AG04450 (cell line): ENCODE data around the gene TSR3. TPM values are rescaled to one million over a fixed set of nuclear protein-coding genes. Genes with fewer than 3 reads are reported as not detected.

Source experiments
- CTCF ChIA-PET: fragments of 300-600, 350-600 bp; formaldehyde crosslinking; extraction: SDS; loops from one replicate; lab custom pipeline; 2022; ENCODE audit warnings: antibody characterized with exemption, inconsistent platforms; lab: Charles Lee
- POLR2A ChIA-PET: fragments of 350-600 bp; formaldehyde crosslinking; extraction: SDS; loops from one replicate; lab custom pipeline; 2021; ENCODE audit warnings: antibody characterized with exemption, inconsistent platforms; lab: Yijun Ruan, JAX
- DNase-seq: peaks from one replicate; pipeline ENCODE4 v3.0.0-alpha.2; 2011; ENCODE audit warnings: low read depth, low spot score
- H3K27ac ChIP-seq: one replicate; pipeline ENCODE4 v1.5.1; 2012; ENCODE audit warnings: low read depth, low read length, control low read depth
- H3K27me3 ChIP-seq: one replicate; pipeline ENCODE4 v1.6.0; 2012; ENCODE audit warnings: low read length; ENCODE audit not compliant: control insufficient read depth, insufficient read depth
- H3K4me3 ChIP-seq: 2 replicates; pipeline ENCODE4 v1.5.1; 2011; ENCODE audit warnings: mild to moderate bottlenecking, low read depth, low read length, control low read depth
- H3K9me3 ChIP-seq: 2 replicates; pipeline ENCODE4 v1.5.1; 2012; ENCODE audit warnings: low read length; ENCODE audit not compliant: control insufficient read depth, insufficient read depth
- polyA plus RNA-seq: library from polyadenylated mRNA; depleted of rRNA; stranded (reverse); fragments of >200 nt; gene quantifications from 2 replicates; pipeline ENCODE4 v1.2.3, GENCODE V29; 2011
- TF ChIP-seq, protein P1 (sequence below): IDR thresholded peaks from 2 replicates; pipeline ENCODE4 v1.5.1; 2011; ENCODE audit warnings: low read depth, low read length, control low read depth, inconsistent platforms

TSR3 gene
- polyA plus RNA-seq, 1 experiment, result 34.4 TPM

DNA sequence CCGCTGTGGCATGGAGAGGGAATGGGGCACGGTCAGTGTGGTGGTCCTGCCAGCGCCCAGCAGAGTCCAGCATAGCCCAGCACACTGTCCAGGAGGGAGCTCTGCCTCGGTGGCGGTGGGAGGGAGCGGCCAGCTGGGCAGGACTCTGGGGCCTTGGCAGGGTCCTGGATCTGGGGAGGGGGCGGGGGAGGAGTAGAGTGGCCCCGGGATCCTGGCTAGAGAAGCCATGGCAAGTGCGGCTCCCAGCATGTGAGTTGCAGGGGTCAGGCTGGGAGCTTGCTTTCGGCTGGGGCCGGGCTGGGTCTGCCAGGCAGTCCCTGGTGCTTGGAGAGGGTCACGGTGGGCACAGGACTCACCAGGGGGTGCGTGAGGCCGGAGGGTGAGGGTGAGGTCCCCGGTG lies 3.9 kb upstream of the TSR3 start:
- POLR2A ChIA-PET, result no interaction called here

DNA sequence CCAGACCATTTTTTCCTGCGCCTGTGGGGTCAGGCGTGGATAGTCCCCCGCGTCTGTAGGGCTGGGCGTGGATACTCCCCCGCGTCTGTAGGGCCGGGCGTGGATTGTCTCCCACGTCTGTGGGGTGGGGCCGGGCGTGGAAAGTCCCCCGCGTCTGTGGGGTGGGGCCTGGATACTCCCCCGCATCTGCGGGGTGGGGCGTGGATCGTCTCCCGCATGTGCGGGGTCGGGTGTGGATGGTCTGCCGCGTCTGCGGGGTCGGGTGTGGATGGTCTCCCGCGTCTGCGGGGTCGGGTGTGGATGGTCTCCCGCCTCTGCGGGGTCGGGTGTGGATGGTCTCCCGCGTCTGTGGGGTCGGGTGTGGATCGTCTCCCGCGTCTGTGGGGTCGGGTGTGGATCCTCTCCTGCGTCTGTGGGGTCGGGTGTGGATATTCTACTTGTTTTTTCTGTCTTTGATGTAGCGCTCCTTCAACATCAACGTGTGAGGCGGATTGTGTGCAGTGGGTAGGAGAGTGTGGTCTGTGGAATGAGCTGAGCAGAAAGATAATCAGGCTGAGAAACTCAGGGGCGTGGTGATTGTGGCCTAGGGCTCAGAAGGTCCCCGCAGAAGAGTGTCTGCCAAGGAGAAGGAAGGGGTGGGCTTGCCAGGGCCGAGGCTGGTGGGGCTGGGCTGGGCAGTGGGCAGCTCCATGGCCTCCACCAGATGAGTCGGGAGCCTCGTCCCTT lies 3.3 kb upstream of the TSR3 start:
- ChIA-PET POLR2A (no interaction called here), CTCF (interaction anchor here (0.6 kb wide), 1 partner anchor 54 kb away, joined by 5 read pairs; no protein-coding TSS in a partner anchor)
- H3K4me3 ChIP-seq, result no peak overlapping the region
- no peak overlapping the region for H3K27ac ChIP-seq
- TF ChIP-seq, protein P1, sequence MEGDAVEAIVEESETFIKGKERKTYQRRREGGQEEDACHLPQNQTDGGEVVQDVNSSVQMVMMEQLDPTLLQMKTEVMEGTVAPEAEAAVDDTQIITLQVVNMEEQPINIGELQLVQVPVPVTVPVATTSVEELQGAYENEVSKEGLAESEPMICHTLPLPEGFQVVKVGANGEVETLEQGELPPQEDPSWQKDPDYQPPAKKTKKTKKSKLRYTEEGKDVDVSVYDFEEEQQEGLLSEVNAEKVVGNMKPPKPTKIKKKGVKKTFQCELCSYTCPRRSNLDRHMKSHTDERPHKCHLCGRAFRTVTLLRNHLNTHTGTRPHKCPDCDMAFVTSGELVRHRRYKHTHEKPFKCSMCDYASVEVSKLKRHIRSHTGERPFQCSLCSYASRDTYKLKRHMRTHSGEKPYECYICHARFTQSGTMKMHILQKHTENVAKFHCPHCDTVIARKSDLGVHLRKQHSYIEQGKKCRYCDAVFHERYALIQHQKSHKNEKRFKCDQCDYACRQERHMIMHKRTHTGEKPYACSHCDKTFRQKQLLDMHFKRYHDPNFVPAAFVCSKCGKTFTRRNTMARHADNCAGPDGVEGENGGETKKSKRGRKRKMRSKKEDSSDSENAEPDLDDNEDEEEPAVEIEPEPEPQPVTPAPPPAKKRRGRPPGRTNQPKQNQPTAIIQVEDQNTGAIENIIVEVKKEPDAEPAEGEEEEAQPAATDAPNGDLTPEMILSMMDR, result no peak
- DNase-seq, result no peak
- H3K27me3 ChIP-seq, result no peaks in the 10 kb centered on the region
- H3K9me3 ChIP-seq, result peaks cover 3% of the 10 kb centered on the region; the same call in 1 of the 2 replicates

More for the DNA sequence above, 3.9 kb upstream of the TSR3 start:
- Histone ChIP-seq H3K27me3 (no peaks in the 10 kb centered on the region), H3K9me3 (peaks cover 3% of the 10 kb centered on the region; the same call in 1 of the 2 replicates), H3K27ac (no peak overlapping the region), H3K4me3 (no peak overlapping the region)
- DNase-seq, result no peak
- TF ChIP-seq, protein P1, result no peak
- CTCF ChIA-PET, result interaction anchor here (0.6 kb wide), 1 partner anchor 54 kb away, joined by 5 read pairs; no protein-coding TSS in a partner anchor

DNA sequence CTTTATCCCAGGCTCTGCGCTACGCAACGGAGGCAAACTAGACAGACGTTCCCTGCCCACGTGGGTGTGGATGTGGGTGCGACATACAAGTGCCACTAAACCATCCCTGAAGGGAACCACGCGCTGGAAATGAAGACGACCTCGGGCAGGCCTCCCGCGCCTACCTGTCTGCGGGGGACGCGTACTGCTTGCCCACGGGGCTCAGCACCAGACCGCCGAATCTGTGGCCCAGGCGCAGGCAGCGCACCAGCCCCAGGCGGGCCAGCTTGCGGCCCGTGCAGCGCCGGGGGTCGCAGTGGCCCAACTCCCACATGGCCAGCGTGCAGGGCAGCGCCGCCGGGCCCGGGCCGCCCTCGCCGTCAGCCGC lies 480 bp downstream of the TSR3 start:
- no peaks in the 10 kb centered on the region for H3K27me3 ChIP-seq
- CTCF ChIA-PET, result no interaction called here
- POLR2A ChIA-PET, result no interaction called here
- DNase-seq, result no peak
- peaks cover 3% of the 10 kb centered on the region; the same call in 1 of the 2 replicates for H3K9me3 ChIP-seq
- TF ChIP-seq, protein P1, result no peak
- no peak overlapping the region for H3K27ac ChIP-seq
- H3K4me3 ChIP-seq, result peak overlapping the region; percentile 88

DNA sequence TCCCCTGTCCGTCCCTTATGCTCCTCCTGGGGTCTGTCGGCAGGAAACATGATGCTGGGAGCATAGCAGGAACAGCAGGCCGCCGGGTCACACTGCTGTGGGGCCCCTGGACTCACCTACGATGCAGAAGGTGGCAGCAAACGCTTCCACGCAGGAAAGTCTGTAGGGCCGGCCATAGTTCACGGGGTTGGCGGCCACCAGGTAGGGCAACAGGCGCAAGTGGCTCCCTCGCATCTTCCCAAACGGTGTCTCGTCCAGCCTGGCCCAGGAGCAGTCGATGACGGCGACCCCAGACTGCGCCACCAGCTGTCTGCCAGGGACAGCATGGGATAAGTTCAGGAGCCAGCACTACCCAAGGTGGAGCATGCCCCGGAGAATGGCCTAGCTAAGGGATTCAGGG lies 987 bp downstream of the TSR3 start:
- peaks cover 3% of the 10 kb centered on the region; the same call in 1 of the 2 replicates for H3K9me3 ChIP-seq
- CTCF ChIA-PET, result no interaction called here
- TF ChIP-seq, protein P1, result no peak
- H3K27ac ChIP-seq, result no peak overlapping the region
- no peak for DNase-seq
- POLR2A ChIA-PET, result no interaction called here
- no peaks in the 10 kb centered on the region for H3K27me3 ChIP-seq
- peak overlapping the region; percentile 88 for H3K4me3 ChIP-seq

DNA sequence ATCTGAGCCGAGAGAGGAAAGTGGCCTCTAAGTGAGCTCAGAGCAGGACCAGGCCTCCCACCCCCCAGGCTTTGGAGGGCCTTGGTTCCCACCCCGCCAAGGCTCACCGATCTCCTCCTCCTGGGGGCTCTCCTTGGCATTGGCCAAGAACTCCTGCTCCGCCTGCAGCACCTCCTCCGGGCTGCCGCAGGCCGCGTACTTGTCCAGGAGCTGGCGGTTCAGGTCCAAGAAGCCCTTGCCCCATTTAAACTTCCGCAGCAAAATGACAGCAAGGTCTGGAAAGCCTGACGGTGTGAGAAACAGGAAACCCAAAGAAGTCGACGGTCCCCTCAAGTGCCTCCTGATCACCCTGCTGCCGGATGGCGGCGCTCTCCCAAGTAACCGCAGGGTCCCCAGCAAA lies 1.7 kb downstream of the TSR3 start:
- H3K4me3 ChIP-seq, result no peak overlapping the region
- TF ChIP-seq, protein P1, result no peak
- H3K27me3 ChIP-seq, result no peaks in the 10 kb centered on the region
- ChIA-PET CTCF (no interaction called here), POLR2A (no interaction called here)
- no peak for DNase-seq
- peaks cover 3% of the 10 kb centered on the region; the same call in 1 of the 2 replicates for H3K9me3 ChIP-seq
- H3K27ac ChIP-seq, result no peak overlapping the region
